ENCODE data around the gene FXYD5.

Gene FXYD5

DNA sequence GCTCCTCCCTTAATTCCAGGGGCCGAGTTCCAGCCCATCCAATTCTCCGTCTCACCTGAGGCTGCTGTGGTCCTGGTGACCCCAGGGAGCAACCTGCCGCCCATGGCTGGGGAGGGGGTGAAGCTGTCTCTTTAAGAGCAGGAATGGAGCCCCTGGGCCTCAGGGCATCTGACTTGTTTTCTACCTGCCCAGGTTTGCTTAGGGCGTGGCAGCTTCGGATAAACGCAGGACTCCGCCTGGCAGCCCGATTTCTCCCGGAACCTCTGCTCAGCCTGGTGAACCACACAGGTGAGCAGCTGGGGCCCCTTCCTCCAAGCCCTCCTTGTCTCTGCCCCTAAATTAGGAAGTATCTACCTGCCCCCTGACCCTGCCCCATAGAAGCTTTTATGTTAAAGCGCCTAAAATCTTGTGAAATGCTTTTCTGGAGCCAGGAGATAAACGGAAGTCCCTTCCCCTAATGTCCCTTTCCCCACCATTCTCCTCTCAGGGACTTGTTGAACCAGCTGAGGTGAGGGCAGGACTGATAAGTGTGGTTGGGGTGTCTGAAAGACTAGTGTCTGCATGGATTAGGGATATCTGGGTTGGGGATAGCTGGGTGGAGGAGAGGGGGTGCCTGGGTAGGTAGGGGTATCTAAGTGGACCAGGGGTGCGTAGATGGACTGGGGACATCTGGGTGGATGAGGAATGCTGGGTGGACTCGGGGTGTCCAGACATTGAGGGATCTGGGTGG lies 38.3 kb upstream of the FXYD5 start:
- H3K4me2 ChIP-seq (ENCODE audit: low read depth, low read length, poor library complexity, severe bottlenecking): no peak overlapping the region
- no peak overlapping the region for H2AFZ ChIP-seq (ENCODE audit: low read length)
- H3K9me2 ChIP-seq (replicated peaks; ENCODE audit: low read depth, low read length): no peaks in the 10 kb centered on the region
- H3K36me3 ChIP-seq (ENCODE audit: insufficient read depth, low read length): no peaks in the 10 kb centered on the region
- H4K20me1 ChIP-seq (ENCODE audit: insufficient read depth, low read length, poor library complexity, severe bottlenecking): no peaks in the 10 kb centered on the region
- H3K27me3 ChIP-seq (ENCODE audit: insufficient read depth, low read length, poor library complexity, severe bottlenecking): no peaks in the 10 kb centered on the region
- no peaks in the 10 kb centered on the region for H3F3A ChIP-seq (ENCODE audit: low read depth)
- no peaks in the 10 kb centered on the region for H3K9me3 ChIP-seq (ENCODE audit: insufficient read depth, low read depth, low read length)
- no peak overlapping the region for H3K4me3 ChIP-seq (ENCODE audit: low read length, poor library complexity, severe bottlenecking)
- no peaks in the 10 kb centered on the region for H3K79me2 ChIP-seq (ENCODE audit: insufficient read depth, low read length)
- peaks cover 3% of the 10 kb centered on the region for H3K4me1 ChIP-seq (ENCODE audit: insufficient read depth, low read length, poor library complexity, severe bottlenecking)
- no peak overlapping the region for H3K9ac ChIP-seq (ENCODE audit: low read depth, low read length, poor library complexity, severe bottlenecking)
- TF ChIP-seq, protein P1, sequence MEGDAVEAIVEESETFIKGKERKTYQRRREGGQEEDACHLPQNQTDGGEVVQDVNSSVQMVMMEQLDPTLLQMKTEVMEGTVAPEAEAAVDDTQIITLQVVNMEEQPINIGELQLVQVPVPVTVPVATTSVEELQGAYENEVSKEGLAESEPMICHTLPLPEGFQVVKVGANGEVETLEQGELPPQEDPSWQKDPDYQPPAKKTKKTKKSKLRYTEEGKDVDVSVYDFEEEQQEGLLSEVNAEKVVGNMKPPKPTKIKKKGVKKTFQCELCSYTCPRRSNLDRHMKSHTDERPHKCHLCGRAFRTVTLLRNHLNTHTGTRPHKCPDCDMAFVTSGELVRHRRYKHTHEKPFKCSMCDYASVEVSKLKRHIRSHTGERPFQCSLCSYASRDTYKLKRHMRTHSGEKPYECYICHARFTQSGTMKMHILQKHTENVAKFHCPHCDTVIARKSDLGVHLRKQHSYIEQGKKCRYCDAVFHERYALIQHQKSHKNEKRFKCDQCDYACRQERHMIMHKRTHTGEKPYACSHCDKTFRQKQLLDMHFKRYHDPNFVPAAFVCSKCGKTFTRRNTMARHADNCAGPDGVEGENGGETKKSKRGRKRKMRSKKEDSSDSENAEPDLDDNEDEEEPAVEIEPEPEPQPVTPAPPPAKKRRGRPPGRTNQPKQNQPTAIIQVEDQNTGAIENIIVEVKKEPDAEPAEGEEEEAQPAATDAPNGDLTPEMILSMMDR (conservative IDR thresholded peaks at IDR 0.05; ENCODE audit: low read length): no peak
- TF ChIP-seq EZH2phosphoT487 (IDR thresholded peaks at IDR 0.05; ENCODE audit: borderline replicate concordance): no peak

DNA sequence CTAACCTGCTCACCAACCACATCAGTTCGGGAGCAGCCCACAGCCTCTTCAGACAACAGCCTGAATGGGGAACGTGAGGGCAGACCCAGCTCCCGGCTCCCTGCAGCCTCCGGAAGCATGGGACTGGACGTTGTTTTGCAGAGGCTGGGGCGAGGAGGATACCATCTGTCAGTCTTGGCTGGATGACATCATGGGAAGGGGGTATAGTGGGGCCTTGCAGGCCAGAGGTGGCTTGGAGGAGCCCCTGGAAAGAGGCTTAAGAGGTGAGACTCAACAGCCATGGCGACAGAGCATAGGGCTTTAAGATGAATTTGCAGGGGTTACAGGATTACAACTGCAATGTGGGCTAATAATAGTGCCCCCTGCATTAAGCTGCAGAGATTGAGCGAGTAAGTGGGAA lies 37.4 kb upstream of the FXYD5 start:
- Histone ChIP-seq H3K4me1 (ENCODE audit: insufficient read depth, low read length, poor library complexity, severe bottlenecking) (peaks cover 3% of the 10 kb centered on the region), H3K9me2 (replicated peaks; ENCODE audit: low read depth, low read length) (no peaks in the 10 kb centered on the region), H3K79me2 (ENCODE audit: insufficient read depth, low read length) (no peaks in the 10 kb centered on the region), H3K27me3 (ENCODE audit: insufficient read depth, low read length, poor library complexity, severe bottlenecking) (no peaks in the 10 kb centered on the region), H3K9me3 (ENCODE audit: insufficient read depth, low read depth, low read length) (no peaks in the 10 kb centered on the region), H3F3A (ENCODE audit: low read depth) (no peaks in the 10 kb centered on the region), H2AFZ (ENCODE audit: low read length) (no peak overlapping the region), H4K20me1 (ENCODE audit: insufficient read depth, low read length, poor library complexity, severe bottlenecking) (no peaks in the 10 kb centered on the region), H3K4me3 (ENCODE audit: low read length, poor library complexity, severe bottlenecking) (no peak overlapping the region), H3K36me3 (ENCODE audit: insufficient read depth, low read length) (no peaks in the 10 kb centered on the region), H3K4me2 (ENCODE audit: low read depth, low read length, poor library complexity, severe bottlenecking) (no peak overlapping the region), H3K9ac (ENCODE audit: low read depth, low read length, poor library complexity, severe bottlenecking) (no peak overlapping the region)
- no peak for TF ChIP-seq EZH2phosphoT487 (IDR thresholded peaks at IDR 0.05; ENCODE audit: borderline replicate concordance)
- TF ChIP-seq, protein P1 (conservative IDR thresholded peaks at IDR 0.05; ENCODE audit: low read length): no peak

DNA sequence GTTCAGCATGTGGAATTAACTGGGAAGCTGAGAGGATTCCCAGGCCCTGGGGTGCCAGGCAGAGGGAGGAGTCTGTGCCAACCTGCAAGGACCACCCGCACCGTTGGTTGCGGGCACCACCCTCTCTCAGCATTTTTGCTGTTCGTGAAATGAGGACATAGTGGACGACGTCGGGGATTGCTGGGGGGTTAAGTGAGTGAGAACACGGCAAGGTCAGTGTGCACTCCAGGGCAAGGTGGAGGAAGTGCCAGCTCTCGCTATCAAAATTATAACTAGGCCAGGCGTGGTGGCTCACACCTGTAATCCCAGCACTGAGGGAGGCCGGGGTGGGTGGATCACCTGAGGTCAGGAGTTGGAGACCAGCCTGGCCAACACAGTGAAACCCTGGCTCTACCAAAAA lies 36.7 kb upstream of the FXYD5 start:
- Histone ChIP-seq H2AFZ (ENCODE audit: low read length) (no peak overlapping the region), H3F3A (ENCODE audit: low read depth) (no peaks in the 10 kb centered on the region), H3K79me2 (ENCODE audit: insufficient read depth, low read length) (no peaks in the 10 kb centered on the region), H3K36me3 (ENCODE audit: insufficient read depth, low read length) (no peaks in the 10 kb centered on the region), H4K20me1 (ENCODE audit: insufficient read depth, low read length, poor library complexity, severe bottlenecking) (no peaks in the 10 kb centered on the region), H3K4me3 (ENCODE audit: low read length, poor library complexity, severe bottlenecking) (no peak overlapping the region), H3K4me1 (ENCODE audit: insufficient read depth, low read length, poor library complexity, severe bottlenecking) (peaks cover 3% of the 10 kb centered on the region), H3K9me2 (replicated peaks; ENCODE audit: low read depth, low read length) (no peaks in the 10 kb centered on the region), H3K9ac (ENCODE audit: low read depth, low read length, poor library complexity, severe bottlenecking) (no peak overlapping the region), H3K9me3 (ENCODE audit: insufficient read depth, low read depth, low read length) (no peaks in the 10 kb centered on the region), H3K27me3 (ENCODE audit: insufficient read depth, low read length, poor library complexity, severe bottlenecking) (no peaks in the 10 kb centered on the region), H3K4me2 (ENCODE audit: low read depth, low read length, poor library complexity, severe bottlenecking) (no peak overlapping the region)
- TF ChIP-seq, protein P1 (conservative IDR thresholded peaks at IDR 0.05; ENCODE audit: low read length): no peak
- no peak for TF ChIP-seq EZH2phosphoT487 (IDR thresholded peaks at IDR 0.05; ENCODE audit: borderline replicate concordance)

Measured in Loucy (cell line).